Erythroblast (primary cell): Measurements from ENCODE around the gene OPN4.

Experiments
- DNase-seq, 2 experiments: peaks; one replicate each; lab custom pipeline; 2025; lab: John Stamatoyannopoulos, UW
- GATA1 ChIP-seq: IDR thresholded peaks from 2 replicates; pipeline ENCODE4 v1.6.1; 2011; ENCODE audit warnings: low read depth, mild to moderate bottlenecking, control low read depth, low read length, moderate library complexity
- POLR2A ChIP-seq: IDR thresholded peaks from 2 replicates; pipeline ENCODE4 v1.6.1; 2011; ENCODE audit warnings: mild to moderate bottlenecking, low read length

Gene OPN4

DNA sequence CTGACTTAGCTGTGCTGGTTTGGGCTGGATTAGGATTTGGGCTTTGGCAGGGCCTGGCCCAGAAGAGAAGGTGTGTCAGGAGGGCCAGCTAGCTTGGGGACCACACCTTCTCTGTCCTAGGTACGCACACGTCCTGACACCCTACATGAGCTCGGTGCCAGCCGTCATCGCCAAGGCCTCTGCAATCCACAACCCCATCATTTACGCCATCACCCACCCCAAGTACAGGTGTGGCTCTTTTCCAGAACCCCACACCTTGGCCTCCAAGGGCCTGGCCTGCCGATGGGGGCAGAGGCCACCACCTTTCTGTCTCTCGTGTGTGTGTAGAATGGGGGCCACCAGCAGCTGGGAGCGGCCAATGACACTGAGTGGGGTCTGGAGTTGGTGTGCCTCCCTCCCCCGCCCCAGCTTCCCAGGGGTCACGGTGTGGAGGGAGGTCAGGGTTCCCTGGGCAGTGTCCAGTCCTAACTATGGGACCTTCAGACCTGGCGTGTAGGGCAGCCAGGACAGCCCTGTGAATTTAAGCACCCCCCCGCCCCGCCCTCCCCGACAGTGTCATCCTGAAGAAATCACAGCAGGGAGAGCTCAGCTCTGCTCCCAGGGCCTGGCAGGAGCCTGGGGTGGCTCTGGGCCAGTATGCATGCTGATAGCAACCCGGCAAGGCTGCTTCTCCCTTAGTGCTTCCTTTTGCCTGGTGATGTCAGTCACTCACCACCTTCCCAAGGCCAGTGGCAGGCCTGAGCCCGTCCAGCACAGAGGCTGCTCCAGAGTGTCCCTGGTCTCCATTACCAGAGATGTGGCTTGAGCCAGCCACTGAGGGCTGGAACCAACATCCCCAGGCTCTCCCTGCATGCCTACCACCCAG, 7.0 kb downstream of the OPN4 start:
- no peak for DNase-seq
- no peak for TF ChIP-seq POLR2A
- no peak for TF ChIP-seq GATA1

DNA sequence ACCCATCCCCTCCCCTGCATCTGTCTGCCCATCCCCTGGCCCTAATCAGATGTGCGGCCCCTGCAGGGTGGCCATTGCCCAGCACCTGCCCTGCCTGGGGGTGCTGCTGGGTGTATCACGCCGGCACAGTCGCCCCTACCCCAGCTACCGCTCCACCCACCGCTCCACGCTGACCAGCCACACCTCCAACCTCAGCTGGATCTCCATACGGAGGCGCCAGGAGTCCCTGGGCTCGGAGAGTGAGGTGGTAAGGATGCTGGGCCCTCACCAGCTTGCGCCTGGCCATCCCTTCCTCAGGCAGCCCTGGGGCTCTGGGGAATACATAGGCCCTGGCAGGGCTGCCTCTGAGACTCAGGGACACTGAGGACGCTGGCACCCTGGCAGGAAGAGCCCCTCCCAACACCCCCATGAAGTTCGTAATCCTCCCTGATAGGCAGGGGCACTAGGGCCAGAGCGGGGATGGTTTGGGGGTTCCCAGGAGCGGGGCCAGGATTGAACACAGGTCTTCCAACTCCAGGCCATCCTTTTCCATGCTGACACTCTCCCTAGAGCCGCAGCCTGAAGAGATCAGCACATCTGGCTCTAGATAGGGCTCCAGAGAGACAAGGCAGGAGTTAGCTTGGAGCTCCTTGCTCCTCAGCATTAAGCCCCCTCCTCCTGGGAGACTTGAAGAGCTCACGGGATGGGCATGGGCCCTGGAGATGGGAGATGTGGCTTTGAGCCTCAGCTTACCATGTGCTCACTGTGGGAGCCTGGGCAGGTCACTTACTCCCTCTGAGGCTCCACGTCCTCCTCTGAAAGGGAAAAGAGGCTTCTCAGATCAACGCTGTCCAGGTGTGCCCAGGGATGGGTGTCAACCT, 8.1 kb downstream of the OPN4 start:
- TF ChIP-seq POLR2A, result no peak
- no peak for TF ChIP-seq GATA1
- DNase-seq, result no peak

DNA sequence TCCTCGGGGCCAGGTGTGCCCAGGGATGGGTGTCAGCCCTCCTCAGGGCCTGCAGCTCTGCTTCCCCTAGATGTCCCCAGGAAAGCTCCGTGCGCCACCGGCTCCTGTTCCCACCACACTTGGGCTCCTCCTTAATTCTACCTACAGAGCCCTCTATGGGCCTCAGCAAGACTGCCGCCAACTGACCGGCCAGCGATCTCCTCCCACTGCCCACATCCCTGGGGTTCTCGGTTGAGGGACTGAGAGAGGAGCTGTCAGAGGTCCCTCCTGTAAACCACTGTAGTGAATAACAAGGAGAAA, 8.6 kb downstream of the OPN4 start:
- TF ChIP-seq POLR2A, result no peak
- TF ChIP-seq GATA1, result no peak
- DNase-seq, result no peak

DNA sequence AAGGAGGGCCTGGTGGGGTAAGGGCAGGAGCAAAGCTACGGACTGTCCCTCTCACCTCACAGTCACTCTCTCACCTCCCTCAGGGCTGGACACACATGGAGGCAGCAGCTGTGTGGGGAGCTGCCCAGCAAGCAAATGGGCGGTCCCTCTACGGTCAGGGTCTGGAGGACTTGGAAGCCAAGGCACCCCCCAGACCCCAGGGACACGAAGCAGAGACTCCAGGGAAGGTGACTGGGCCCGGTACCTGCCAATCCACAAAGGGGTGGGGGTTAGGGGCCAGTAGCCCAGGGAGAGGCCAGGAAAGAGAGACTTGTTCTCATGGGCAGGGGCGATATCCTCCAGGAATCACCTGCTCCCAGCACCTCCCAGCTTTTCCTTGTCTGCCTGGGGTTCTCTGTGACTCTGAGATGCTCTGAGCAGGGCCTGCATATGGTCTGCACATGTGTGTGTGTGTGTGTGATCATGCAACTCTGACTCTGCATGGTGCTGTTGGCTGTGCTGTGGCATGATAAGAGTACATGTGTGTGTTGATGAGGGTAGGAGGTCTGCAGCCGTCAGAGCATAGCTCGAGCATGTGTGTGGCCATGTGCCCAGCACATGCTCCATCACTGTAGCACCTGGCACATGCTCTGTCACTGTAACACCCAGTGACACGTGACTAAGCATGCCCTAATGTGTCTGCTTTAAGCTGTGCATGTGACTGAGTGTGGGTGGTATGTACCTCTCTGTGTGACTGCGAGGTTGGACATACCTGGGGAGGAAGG, 9.4 kb downstream of the OPN4 start:
- peak in 1 of 2 experiments; percentile 22 for DNase-seq
- TF ChIP-seq GATA1, result no peak
- no peak for TF ChIP-seq POLR2A

DNA sequence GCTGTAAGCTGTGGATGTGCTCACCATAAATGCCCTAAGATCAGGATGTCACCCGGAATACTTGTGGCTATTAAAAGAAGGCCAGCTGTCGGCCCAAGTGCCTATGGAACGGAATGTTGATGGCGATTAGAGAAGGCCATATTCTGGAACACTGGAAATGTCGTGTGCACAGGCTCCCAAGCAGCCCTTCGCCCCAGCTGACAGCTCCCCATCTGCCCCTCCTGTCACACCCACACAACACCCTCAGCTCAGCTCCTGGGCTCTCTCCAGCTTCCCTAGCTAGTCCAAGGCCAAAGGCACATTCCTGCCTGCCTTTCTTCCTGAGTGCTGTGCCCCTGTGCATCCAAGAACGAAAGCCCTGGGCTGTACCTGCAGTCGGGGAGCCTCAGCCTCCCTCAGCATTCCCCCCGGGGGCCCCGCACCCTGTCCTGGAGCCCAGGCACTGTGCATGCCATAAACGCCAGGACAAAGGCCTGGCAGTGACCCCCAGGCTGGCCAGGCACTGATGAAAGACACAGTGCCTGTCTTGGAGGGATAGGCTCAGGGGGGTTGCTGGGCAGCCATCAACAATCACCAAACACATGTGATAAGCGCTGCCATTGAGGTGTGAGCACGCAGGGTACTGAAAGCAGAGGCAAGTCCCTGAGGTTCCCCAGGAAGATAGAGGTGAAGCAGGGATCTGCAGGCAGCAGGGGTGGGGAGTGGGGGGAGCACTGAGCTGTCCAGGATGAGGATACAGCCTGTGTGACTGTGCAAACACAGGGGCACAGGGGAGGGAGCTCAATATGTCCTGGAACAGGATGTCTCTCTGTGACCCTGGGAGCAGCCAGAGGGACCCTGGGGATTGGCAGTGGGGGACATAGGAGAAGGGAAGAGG, 10.2 kb downstream of the OPN4 start:
- TF ChIP-seq GATA1 (no peak), POLR2A (no peak)
- DNase-seq, result no peak

DNA sequence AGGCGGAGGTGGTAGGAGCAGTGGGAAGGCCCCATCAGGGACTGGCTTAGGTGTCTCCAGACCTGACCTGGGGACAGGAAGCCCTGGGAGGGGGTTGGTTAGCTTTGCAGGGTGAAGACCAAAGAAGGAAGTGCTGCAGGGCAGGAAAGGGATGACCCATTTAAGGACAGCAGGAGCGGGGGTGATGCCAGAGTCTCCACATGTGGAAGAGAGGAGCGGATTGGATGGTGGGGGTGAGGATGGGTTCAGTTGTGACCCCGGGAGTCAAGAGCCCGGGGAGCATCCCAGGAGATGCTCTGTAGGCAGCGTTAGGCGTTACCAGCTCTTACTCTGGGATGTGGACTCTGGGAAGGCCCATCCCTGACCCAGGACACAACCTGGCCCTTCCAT, 10.9 kb downstream of the OPN4 start:
- TF ChIP-seq GATA1 (no peak), POLR2A (no peak)
- DNase-seq, result no peak

DNA sequence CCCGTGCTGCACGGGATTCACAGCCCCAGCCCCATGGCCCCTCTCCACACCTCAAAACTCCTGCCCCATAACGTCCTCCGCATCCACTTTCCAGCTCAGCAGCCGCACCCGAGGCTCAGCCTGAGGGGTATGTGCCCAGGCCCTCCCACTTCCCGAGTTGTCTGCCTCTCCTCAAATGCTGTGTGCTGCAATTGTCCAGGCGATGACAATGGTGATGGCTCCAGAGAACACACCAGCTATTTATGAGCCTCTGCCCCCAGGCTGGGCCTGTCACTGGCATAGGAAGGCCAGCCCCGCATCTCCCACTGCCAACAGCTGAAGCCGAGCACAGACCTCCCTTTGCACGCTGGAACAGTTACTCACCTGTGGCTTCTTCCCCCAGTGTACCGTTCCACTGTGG, 11.5 kb downstream of the OPN4 start:
- no peak for DNase-seq
- TF ChIP-seq GATA1, result no peak
- no peak for TF ChIP-seq POLR2A

DNA sequence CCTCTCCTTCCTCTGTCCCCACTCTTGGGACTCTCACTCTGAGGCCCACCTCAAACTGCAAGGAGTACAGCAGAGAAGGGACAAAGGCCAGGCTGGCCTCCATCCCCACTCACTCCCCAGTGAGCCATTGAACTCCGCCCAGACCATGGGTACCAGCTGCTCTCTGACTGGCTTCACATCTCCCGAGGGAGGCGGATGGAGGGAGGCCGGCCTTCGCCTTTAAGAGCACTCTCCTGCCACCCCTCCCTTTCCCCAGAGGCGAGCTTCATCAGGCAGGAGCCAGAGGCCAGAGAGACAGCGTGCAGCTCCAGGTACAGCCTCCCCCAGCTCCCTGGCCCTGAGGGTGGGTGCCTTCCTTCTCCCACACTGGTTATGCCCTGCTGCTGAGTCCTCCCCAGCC, 12.2 kb downstream of the OPN4 start:
- no peak for DNase-seq
- no peak for TF ChIP-seq GATA1
- no peak for TF ChIP-seq POLR2A

DNA sequence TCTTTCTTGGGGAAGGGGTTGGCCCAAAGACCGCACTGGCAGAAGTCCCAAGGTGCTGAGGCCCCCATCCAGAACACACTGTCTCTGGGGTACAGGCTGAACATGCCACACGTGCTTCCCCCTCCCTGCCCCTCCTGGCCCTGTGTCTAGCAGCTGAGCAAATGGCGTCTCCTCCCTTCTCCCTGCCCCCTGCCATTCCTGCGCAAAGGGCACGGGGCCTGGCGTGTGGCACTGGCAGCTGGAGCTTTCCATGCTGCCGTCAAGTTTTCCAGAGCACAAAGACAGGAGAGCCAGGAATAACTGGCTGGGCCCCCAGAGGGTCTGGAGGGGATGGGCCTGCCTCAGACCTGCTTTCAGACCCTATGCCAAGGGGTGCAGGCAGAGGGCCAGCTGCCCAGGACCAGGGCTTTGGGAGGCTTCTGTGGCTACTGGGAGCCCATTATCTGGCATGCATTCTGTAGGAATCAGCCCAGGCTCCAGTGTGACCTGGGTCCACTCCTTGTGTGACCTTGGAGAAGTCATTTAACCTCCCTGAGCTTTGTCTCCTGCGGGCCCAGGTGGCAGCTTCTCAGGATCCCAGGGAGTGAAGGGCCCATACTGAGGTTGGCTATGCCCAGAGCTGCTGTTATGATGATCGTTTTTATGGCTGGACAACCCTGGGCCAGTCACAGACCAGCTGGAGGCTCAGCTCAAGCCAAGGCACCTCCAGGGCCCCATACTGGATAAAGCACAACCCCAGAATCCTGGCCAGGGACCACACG, 13.3 kb downstream of the OPN4 start:
- TF ChIP-seq GATA1, result no peak
- TF ChIP-seq POLR2A, result no peak
- DNase-seq, result no peak

DNA sequence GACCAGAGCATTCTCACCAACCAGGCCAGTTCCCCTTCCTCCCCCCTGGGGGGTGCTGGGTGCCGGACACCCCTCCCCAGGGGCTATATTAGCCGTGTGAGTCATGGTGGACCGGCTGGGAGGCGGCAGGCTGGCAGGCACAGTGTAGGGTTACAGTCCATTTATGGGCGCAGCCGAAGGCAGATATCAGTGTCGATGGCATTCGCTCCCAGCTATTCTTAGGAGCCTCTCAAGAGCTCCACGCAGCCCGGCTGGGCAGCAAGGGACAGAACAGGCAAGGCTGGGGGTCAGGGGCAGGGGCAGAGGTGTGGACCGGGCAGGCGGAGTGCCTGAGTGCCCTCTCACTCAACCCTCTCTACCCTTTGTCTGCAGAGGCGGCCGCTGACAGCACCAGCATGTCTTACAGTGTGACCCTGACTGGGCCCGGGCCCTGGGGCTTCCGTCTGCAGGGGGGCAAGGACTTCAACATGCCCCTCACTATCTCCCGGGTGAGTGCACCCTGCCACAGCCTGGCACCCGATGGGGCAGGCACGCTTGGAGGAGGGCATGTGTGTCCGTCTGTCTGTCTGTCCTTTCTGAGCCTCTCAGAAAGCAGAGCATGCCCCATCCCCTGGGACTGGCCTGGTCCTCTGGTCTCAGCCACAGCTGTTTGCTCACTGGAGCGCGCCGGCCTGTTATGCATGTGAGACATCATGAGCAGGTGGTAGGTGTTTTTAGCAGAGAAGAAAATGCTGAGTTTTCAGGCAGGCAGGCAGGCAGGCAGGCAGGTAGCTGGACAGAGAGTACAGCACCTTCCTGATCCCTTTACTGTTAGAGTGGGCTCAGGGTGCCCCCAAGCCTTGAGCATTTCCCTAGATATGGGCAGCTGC, 14.2 kb downstream of the OPN4 start, which contains the start of gene LDB3:
Gene LDB3, plus strand, starts transcription at position 215 of the 869 bp plus-strand sequence. Its CDS starts 181 bp downstream, at position 396.
- TF ChIP-seq POLR2A, result no peak
- TF ChIP-seq GATA1, result no peak
- DNase-seq, result no peak

DNA sequence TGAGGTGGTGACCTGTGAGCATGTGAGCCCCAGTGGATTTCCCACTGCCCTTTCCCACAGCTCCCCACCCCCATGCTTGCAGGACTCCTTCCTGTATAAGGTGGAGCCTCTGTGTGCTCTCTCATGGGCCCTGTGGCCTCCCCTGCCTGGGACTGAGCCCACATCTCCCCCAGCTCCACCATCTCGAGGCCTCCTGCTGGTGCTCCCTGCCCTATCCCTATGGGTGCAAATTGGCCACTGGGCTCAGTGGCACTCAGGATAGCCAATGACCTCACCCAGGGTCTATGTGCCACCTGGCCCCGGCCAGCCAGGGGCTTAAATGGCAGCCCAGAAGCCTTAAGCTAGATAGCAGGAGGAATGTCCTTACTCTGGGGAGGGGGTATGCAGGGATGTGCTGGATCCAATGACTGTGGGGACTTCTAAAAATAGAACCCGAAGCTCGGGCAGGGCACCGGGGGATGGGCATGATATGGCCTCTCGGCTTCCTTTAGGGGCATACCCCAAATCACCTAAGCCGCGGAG, 16.0 kb downstream of the OPN4 start:
- TF ChIP-seq GATA1 (no peak), POLR2A (no peak)
- DNase-seq, result no peak
